Suprapubic skin (tissue), 4 donors: Measurements from ENCODE around the gene SLC35B1. TPM values are rescaled to one million over a fixed set of nuclear protein-coding genes. Genes with fewer than 3 reads are reported as not detected.

Source experiments
- DNase-seq, 2 donors: peaks; one replicate each; pipeline ENCODE4 v3.0.0-alpha.2; 2019; ENCODE audit warnings: low spot score in 2 of 2
- H3K27ac ChIP-seq: fragments of 200-600 bp; sonication (generic); one replicate; pipeline ENCODE4 v1.5.1; 2019
- H3K27me3 ChIP-seq: fragments of 200-600 bp; sonication (generic); one replicate; pipeline ENCODE4 v1.5.1; 2019
- H3K36me3 ChIP-seq: fragments of 200-600 bp; sonication (generic); one replicate; pipeline ENCODE4 v1.5.1; 2019
- H3K4me1 ChIP-seq: fragments of 200-600 bp; sonication (generic); one replicate; pipeline ENCODE4 v1.5.1; 2019
- H3K4me3 ChIP-seq: fragments of 200-600 bp; sonication (generic); one replicate; pipeline ENCODE4 v1.5.1; 2019; ENCODE audit warnings: mild to moderate bottlenecking
- H3K9me3 ChIP-seq: fragments of 200-600 bp; sonication (generic); one replicate; pipeline ENCODE4 v1.5.1; 2019
- EP300 ChIP-seq: sonication (generic); formaldehyde crosslinking; IDR thresholded peaks from one replicate; pipeline ENCODE4 v1.6.1; 2017; ENCODE audit warnings: antibody characterized with exemption
- POLR2A ChIP-seq, 2 donors: fragments of 450-650 bp; IDR thresholded peaks; one replicate each; pipeline ENCODE4 v1.6.1; 2017; ENCODE audit warnings: antibody characterized with exemption in 2 of 2, mild to moderate bottlenecking in 2 of 2, moderate library complexity in 2 of 2
- POLR2AphosphoS5 ChIP-seq, 3 donors: sonication (generic); formaldehyde crosslinking; IDR thresholded peaks; one replicate each; pipeline ENCODE4 v1.6.1; 2017; ENCODE audit warnings: antibody characterized with exemption in 3 of 3
- WGBS: methylation state at CpG from one replicate; pipeline ENCODE4 v1.1.5; 2018; 5-methylcytosine and 5-hydroxymethylcytosine counted together
- total RNA-seq, 4 donors: library from RNA; depleted of rRNA; stranded (reverse); fragments of >200 nt; gene quantifications; one replicate each; pipeline ENCODE4 v1.1.0, GENCODE V29; 2016
- TF ChIP-seq, protein P1 (sequence below), 2 donors: fragments of 200-600 bp in 1 of 2; fragments of 450-650 bp in 1 of 2; sonication (generic) in 1 of 2; IDR thresholded peaks; one replicate each; pipeline ENCODE4 v1.5.1; 2016 to 2019; ENCODE audit warnings: antibody characterized with exemption in 2 of 2, mild to moderate bottlenecking in 1 of 2, moderate library complexity in 1 of 2

The SLC35B1 gene
- total RNA-seq, 4 donors from 2014 or later, result 28.8 to 42.9 (median 37.6) TPM

DNA sequence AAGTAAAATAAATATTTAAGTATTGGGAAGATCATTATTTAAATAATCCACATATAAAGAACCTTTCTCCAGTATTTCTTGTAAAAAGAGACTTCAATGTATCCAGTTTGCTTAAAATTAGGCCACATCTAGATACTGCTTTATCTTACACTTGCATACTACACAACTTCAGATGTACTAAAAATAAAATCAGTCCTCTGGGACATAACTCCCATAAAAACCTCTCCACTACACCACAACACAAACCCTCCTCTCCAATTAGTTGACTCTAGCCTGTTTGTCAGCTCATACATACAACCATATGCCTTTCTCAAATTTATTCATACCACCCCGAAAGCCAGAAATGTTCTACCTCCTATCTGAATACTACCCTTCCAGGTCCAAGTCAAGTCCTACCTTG, 51.5 kb downstream of the SLC35B1 start:
- H3K27ac ChIP-seq, result no peak overlapping the region
- H3K4me1 ChIP-seq, result peaks cover 7% of the 10 kb centered on the region
- no peaks in the 10 kb centered on the region for H3K36me3 ChIP-seq
- TF ChIP-seq EP300 (no peak), POLR2AphosphoS5 (IDR thresholded peaks at IDR 0.05) (no peak), POLR2A (IDR thresholded peaks at IDR 0.05) (no peak)
- TF ChIP-seq, protein P1, sequence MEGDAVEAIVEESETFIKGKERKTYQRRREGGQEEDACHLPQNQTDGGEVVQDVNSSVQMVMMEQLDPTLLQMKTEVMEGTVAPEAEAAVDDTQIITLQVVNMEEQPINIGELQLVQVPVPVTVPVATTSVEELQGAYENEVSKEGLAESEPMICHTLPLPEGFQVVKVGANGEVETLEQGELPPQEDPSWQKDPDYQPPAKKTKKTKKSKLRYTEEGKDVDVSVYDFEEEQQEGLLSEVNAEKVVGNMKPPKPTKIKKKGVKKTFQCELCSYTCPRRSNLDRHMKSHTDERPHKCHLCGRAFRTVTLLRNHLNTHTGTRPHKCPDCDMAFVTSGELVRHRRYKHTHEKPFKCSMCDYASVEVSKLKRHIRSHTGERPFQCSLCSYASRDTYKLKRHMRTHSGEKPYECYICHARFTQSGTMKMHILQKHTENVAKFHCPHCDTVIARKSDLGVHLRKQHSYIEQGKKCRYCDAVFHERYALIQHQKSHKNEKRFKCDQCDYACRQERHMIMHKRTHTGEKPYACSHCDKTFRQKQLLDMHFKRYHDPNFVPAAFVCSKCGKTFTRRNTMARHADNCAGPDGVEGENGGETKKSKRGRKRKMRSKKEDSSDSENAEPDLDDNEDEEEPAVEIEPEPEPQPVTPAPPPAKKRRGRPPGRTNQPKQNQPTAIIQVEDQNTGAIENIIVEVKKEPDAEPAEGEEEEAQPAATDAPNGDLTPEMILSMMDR (IDR thresholded peaks at IDR 0.05), result no peak
- DNase-seq, result no peak
- H3K4me3 ChIP-seq, result no peak overlapping the region
- 58% methylated on average over 1 of the region's 1 CpG for WGBS
- no peaks in the 10 kb centered on the region for H3K27me3 ChIP-seq
- H3K9me3 ChIP-seq, result no peaks in the 10 kb centered on the region

Other genes starting within 250 kb of the SLC35B1 start
- gene NGFR, start 212.7 kb downstream of the SLC35B1 start, total RNA-seq, result 10 to 100 TPM; 18.1 to 26.8 (median 22.0) TPM
- 1 to 10 TPM; 1.3 to 5.0 (median 1.5) TPM for gene NXPH3, start 132.1 kb downstream of the SLC35B1 start, total RNA-seq
- gene SPOP, start 29.9 kb downstream of the SLC35B1 start, total RNA-seq, result 10 to 100 TPM; 26.1 to 59.3 (median 41.7) TPM
- 10 to 100 TPM; 24.2 to 47.3 (median 28.7) TPM for gene FAM117A, start 56.2 kb upstream of the SLC35B1 start, total RNA-seq
- 10 to 100 TPM; 37.1 to 71.4 (median 52.2) TPM for gene KAT7, start 80.7 kb upstream of the SLC35B1 start, total RNA-seq
- gene TAC4, start 140.1 kb upstream of the SLC35B1 start, total RNA-seq, result not detected